ENCODE data around the gene ZNF283.

The ZNF283 gene

GRCh38 chr19:43872547-43873336 lies 45.6 kb downstream of the ZNF283 start:
- DNase-seq = no peak

GRCh38 chr19:43880483-43880882 lies 53.4 kb downstream of the ZNF283 start:
- DNase-seq = no peak

GRCh38 chr19:43883864-43884263 lies 56.7 kb downstream of the ZNF283 start, which contains the start of gene ZNF404:
Gene ZNF404 (minus strand): TSS chr19:43883964.
- no peak for DNase-seq

GRCh38 chr19:43895727-43896308 lies 68.7 kb downstream of the ZNF283 start:
- DNase-seq = no peak

All from NCI-H526 treated with DMSO at 0.1 percent for 48 hours (cell line).